ENCODE measurements around the gene MROH2A. TPM values are rescaled to one million over a fixed set of nuclear protein-coding genes. Genes with fewer than 3 reads are reported as not detected.

Gene MROH2A
- total and polyA plus RNA-seq, 2 experiments from 2014 or later = 0.12 TPM; not detected in 1

DNA sequence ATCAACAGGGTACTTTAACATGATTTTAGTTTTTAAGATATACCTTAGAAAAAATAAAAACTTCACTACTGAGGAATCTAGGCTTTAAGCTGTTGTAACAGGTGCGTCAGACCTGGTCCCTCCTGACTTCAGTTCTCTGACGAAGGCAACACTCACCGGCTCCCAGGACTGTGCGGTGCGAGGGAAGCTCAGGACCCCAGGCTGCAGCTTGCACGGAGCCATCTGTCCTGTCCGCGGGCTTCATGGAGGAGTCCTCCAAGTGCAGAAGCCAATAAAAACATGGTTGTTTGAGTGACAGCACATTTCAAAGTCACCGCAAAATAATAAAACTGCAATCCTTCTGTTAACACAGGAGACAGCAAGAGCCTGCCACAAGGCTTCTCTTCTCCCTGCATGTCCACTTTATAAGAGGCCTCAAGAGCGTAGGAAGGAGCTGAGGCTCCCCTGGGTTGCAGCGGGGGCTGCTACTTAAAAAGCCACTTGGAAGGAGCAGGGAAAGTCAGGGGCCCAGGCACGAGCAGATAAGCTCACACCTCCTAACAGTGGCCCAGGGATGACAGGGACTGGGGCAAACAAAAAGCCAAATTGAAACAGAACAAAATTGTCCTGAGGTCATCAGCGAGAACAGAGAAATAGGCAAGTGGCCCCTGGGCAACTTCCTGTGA, 71.6 kb downstream of the MROH2A start:
- no peaks in the 10 kb centered on the region for H3K9me3 ChIP-seq (ENCODE audit: low read depth)
- no peaks in the 10 kb centered on the region for H3K27me3 ChIP-seq
- peaks cover 34% of the 10 kb centered on the region for H3K4me1 ChIP-seq (ENCODE audit: low read depth)
- no peak overlapping the region for H3K4me3 ChIP-seq
- H3K36me3 ChIP-seq = no peaks in the 10 kb centered on the region
- TF ChIP-seq, protein P1, sequence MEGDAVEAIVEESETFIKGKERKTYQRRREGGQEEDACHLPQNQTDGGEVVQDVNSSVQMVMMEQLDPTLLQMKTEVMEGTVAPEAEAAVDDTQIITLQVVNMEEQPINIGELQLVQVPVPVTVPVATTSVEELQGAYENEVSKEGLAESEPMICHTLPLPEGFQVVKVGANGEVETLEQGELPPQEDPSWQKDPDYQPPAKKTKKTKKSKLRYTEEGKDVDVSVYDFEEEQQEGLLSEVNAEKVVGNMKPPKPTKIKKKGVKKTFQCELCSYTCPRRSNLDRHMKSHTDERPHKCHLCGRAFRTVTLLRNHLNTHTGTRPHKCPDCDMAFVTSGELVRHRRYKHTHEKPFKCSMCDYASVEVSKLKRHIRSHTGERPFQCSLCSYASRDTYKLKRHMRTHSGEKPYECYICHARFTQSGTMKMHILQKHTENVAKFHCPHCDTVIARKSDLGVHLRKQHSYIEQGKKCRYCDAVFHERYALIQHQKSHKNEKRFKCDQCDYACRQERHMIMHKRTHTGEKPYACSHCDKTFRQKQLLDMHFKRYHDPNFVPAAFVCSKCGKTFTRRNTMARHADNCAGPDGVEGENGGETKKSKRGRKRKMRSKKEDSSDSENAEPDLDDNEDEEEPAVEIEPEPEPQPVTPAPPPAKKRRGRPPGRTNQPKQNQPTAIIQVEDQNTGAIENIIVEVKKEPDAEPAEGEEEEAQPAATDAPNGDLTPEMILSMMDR (IDR thresholded peaks at IDR 0.05; ENCODE audit: low read depth, low read length) = no peak
- H3K27ac ChIP-seq = peak overlapping the region; percentile 82
- DNase-seq (ENCODE audit: low read depth in 1 of 2, low spot score in 1 of 2) = no peak

DNA sequence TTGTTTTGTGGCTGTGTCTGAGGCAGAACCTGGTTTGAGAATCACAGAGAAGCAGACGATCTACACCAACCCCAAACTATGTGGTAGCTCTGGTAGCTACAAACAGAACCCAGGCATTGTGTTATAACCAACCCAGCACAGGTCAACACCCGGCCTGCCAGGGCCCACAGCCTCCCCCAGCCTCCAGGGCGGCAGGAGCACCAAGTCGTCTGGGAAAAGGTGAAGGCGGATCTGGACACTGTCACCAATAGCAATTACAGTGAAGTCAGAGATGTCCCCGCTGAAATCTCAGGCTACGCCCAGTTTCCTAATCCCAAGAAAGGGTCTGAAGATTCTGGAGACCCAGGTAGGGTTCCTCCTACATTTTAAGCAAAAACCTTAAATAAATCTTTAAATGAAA, 72.6 kb downstream of the MROH2A start:
- Histone ChIP-seq H3K4me1 (ENCODE audit: low read depth) (peaks cover 31% of the 10 kb centered on the region), H3K36me3 (no peaks in the 10 kb centered on the region), H3K9me3 (ENCODE audit: low read depth) (no peaks in the 10 kb centered on the region), H3K4me3 (no peak overlapping the region), H3K27me3 (no peaks in the 10 kb centered on the region), H3K27ac (peak overlapping the region; percentile 82)
- TF ChIP-seq, protein P1 (IDR thresholded peaks at IDR 0.05; ENCODE audit: low read depth, low read length) = no peak
- no peak for DNase-seq (ENCODE audit: low read depth in 1 of 2, low spot score in 1 of 2)

DNA sequence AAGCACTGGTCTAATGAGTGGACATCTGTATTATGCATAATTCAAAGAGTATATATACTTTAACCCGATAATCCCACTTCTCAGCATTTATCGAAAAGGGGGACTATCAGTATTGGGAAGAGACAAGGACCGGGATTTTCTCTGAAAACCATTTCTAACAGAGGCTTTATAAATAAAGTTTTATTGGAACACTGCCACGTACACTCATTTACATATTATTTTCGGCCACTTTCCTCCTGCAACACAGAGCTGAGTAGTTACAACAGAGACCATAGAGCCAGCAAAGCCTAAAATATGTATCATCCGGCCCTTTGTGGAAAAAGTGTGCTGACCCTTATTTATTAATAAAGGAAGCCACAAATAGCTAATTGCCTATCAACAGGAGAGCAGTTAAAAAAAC, 73.0 kb downstream of the MROH2A start:
- Histone ChIP-seq H3K36me3 (no peaks in the 10 kb centered on the region), H3K4me1 (ENCODE audit: low read depth) (peaks cover 28% of the 10 kb centered on the region), H3K9me3 (ENCODE audit: low read depth) (no peaks in the 10 kb centered on the region), H3K27ac (peak overlapping the region; percentile 82), H3K27me3 (no peaks in the 10 kb centered on the region), H3K4me3 (no peak overlapping the region)
- TF ChIP-seq, protein P1 (IDR thresholded peaks at IDR 0.05; ENCODE audit: low read depth, low read length) = no peak
- no peak for DNase-seq (ENCODE audit: low read depth in 1 of 2, low spot score in 1 of 2)

DNA sequence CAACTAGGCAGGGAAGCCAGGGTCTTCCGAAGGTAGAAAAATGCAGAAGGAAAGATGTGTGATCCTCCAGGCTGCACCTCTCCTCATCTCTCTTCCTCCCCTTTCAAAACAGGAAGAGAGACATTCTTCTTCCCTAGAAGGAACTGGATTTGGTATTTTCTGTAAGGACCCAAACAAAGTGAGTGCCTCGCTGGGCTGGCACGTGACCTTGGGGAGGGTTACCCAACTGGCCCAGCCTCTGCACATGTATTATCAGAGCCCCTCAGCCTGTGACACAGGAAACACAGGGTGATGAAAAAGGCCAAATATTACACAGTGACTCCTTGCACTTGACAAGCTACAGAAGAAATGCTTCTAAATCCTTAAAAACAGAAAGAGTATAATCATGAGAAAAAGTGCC, 73.9 kb downstream of the MROH2A start:
- peak in 1 of 2 donors; percentile 33 for DNase-seq (ENCODE audit: low read depth in 1 of 2, low spot score in 1 of 2)
- Histone ChIP-seq H3K27me3 (no peaks in the 10 kb centered on the region), H3K4me1 (ENCODE audit: low read depth) (peaks cover 23% of the 10 kb centered on the region), H3K9me3 (ENCODE audit: low read depth) (no peaks in the 10 kb centered on the region), H3K36me3 (no peaks in the 10 kb centered on the region), H3K4me3 (no peak overlapping the region), H3K27ac (no peak overlapping the region)
- TF ChIP-seq, protein P1 (IDR thresholded peaks at IDR 0.05; ENCODE audit: low read depth, low read length) = no peak

DNA sequence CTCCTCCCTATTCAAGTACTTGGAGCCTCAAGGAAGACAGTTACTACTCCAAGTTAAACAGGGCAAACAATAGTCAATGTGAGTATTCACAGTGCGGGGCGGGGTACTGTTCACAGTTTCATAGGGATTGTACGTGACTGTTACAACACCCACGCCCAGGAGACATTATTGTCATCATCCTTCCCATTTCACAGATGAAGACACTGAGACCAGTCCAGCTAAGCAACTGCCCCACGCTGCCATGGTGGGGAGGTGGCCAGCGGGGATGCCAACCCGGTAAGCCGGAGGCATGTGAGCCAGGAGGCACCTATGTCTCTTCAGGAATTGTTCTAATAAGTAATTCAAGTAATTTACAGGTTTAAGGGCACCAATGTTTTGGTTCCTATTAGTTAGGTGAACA, 75.2 kb downstream of the MROH2A start:
- H3K36me3 ChIP-seq = no peaks in the 10 kb centered on the region
- no peak for DNase-seq (ENCODE audit: low read depth in 1 of 2, low spot score in 1 of 2)
- no peaks in the 10 kb centered on the region for H3K9me3 ChIP-seq (ENCODE audit: low read depth)
- H3K27ac ChIP-seq = peak overlapping the region; percentile 59
- no peaks in the 10 kb centered on the region for H3K27me3 ChIP-seq
- H3K4me3 ChIP-seq = peak overlapping the region; percentile 88
- H3K4me1 ChIP-seq (ENCODE audit: low read depth) = peaks cover 21% of the 10 kb centered on the region
- TF ChIP-seq, protein P1 (IDR thresholded peaks at IDR 0.05; ENCODE audit: low read depth, low read length) = no peak

Measured in cardiac muscle cell (in vitro differentiated cells and primary cell).